Measurements from ENCODE around the gene SLCO4A1.
A peak's percentile ranks its signal among the peaks of the same experiment; 100 is the strongest.

Gene SLCO4A1

GRCh38 chr20:62649140-62649539 lies 6.8 kb downstream of the SLCO4A1 start:
- no peak for DNase-seq (ENCODE audit: low read depth)
- TF ChIP-seq CTCF (IDR thresholded peaks at IDR 0.05; ENCODE audit: low read depth, low read length, missing control alignments), result no peak

DNA sequence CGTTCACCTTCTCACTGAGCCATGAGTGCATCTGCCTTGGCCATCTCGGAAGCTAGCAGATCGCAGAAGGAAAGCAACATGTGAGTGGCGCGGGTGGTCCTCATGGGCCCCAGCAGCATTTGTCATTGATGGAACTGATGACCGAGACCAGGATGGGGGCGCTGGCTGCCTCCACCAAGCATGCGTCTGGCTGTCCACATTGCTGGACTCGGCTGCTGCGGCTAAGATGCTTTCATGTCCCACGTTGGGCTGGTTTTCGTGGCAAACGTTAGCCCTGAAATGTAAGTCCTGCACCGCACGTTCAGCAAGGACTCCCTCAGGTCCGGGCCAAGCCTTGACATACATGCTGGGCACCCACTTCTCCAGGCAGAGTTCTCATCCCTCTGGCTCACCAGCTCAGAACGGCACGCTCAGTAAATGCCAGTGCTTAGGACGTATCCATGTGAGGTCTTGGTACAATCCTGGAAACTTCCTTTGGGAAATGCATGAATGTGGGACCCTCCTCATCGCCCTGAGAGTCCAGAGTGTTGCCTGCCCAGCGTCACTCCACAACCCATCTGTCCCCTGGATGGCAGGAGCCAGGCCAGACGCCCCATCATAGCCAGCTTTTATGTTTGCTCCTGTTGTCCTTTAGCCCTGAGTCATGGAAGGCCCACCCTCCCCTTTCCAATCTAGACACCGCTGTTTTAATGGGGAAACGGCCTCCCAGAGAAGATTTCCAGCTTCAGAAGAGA lies 8.4 kb downstream of the SLCO4A1 start:
- DNase-seq (ENCODE audit: low read depth), result no peak
- TF ChIP-seq CTCF (IDR thresholded peaks at IDR 0.05; ENCODE audit: low read depth, low read length, missing control alignments), result no peak
- H3K4me3 ChIP-seq (ENCODE audit: low read depth, low read length), result peak overlapping the region; percentile 46

More at GRCh38 chr20:62649140-62649539, 6.8 kb downstream of the SLCO4A1 start:
- H3K4me3 ChIP-seq (ENCODE audit: low read depth, low read length), result no peak overlapping the region

DNA sequence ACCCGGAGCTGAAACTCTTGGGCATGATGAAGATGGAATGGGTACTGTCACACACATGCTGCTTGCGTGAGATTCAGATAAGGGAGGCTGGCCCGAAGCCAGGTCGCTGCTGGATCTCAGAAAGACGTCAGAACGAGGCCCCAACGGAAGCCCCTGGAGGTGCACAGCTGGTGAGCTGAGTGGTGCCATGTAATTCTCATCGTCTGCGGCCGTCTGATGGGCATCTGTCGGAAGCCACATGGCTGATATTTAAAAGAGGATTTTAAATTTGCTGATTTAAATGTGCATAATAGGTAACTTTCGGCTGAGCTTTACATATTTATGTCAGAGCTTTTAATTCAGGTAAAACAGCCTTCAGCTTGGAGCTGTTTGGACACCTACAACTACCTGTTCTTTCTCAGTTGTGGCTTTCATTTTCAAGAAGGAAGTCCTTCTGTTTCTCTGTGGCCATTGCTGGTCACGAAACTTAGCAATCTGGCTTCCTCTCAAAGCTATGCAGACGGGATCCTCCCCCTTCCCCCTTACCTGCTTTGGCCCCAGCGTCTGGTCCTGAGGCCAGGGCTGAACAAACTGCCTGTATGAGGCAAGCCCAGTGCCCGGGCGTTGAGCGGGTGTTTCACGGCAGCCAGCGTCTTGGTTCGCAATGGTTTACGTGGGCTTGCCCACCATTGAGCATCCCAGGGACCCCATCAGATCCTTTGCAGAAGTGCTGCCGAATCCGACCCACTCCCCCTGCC lies 9.2 kb downstream of the SLCO4A1 start:
- H3K4me3 ChIP-seq (ENCODE audit: low read depth, low read length), result peak overlapping the region; percentile 46
- TF ChIP-seq CTCF (IDR thresholded peaks at IDR 0.05; ENCODE audit: low read depth, low read length, missing control alignments), result no peak
- DNase-seq (ENCODE audit: low read depth), result peak; percentile 94

GRCh38 chr20:62652041-62652893 lies 10.0 kb downstream of the SLCO4A1 start:
- peak overlapping the region; percentile 27 for H3K4me3 ChIP-seq (ENCODE audit: low read depth, low read length)
- DNase-seq (ENCODE audit: low read depth), result peak; percentile 92
- TF ChIP-seq CTCF (IDR thresholded peaks at IDR 0.05; ENCODE audit: low read depth, low read length, missing control alignments), result no peak

DNA sequence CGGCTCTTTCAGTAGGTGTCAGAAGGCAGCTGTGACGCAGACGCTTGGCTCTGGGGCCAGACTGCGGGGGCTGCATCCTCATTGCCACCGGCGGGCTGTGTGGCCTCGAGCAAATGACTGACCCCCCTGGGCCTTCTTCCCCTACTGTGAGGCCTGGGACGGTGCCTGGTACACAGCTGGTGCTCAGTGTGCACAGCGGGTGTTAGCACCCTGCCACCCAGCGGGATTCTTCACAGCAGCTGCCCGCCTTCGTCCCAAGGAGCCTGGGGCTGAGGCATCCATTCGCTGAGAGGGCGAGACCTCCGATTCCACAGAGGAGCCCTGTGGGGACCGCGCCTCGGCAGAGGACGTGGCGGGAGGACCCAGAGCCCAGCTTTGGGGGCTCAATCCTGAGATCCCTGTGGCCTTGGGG lies 10.6 kb downstream of the SLCO4A1 start:
- DNase-seq (ENCODE audit: low read depth), result no peak
- no peak for TF ChIP-seq CTCF (IDR thresholded peaks at IDR 0.05; ENCODE audit: low read depth, low read length, missing control alignments)
- no peak overlapping the region; the same call in 1 of the 2 replicates for H3K4me3 ChIP-seq (ENCODE audit: low read depth, low read length)

DNA sequence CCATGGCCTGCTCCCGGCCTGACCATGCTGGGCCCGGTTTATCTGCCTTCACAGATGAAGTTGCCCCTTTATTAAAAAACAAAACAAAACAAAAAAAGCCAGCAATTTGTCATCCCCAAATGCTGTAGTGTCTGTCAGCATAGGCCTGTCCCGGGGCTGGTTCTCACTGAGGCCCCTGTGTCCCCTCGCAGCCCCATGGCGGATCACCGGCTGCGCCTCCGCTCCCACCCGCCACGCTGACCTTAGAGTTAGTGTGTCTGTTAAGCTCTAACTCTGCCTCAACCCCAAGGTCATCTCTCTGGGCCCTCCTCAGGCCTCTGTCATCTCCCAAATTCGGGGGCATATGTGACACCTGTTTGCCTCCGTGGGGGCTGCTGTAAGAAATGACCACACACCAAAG lies 11.1 kb downstream of the SLCO4A1 start:
- no peak for DNase-seq (ENCODE audit: low read depth)
- H3K4me3 ChIP-seq (ENCODE audit: low read depth, low read length), result no peak overlapping the region
- no peak for TF ChIP-seq CTCF (IDR thresholded peaks at IDR 0.05; ENCODE audit: low read depth, low read length, missing control alignments)

All from GM12864 (cell line).